T-helper 1 cell (primary cell): ENCODE results near the gene GOLGA6C.
"Not testable (repeated sequence)": the region's sequence is repeated elsewhere in the genome, so short reads cannot be mapped to it uniquely, and the experiment has no call there.

Source experiments
- DNase-seq, 5 donors: peaks; one replicate each; pipeline ENCODE4 v3.0.0-alpha.2; 2012 to 2020
- total RNA-seq, 4 donors: gene quantifications; one replicate each; lab custom pipeline; 2026; lab: John Stamatoyannopoulos, UW

GOLGA6C gene, protein sequence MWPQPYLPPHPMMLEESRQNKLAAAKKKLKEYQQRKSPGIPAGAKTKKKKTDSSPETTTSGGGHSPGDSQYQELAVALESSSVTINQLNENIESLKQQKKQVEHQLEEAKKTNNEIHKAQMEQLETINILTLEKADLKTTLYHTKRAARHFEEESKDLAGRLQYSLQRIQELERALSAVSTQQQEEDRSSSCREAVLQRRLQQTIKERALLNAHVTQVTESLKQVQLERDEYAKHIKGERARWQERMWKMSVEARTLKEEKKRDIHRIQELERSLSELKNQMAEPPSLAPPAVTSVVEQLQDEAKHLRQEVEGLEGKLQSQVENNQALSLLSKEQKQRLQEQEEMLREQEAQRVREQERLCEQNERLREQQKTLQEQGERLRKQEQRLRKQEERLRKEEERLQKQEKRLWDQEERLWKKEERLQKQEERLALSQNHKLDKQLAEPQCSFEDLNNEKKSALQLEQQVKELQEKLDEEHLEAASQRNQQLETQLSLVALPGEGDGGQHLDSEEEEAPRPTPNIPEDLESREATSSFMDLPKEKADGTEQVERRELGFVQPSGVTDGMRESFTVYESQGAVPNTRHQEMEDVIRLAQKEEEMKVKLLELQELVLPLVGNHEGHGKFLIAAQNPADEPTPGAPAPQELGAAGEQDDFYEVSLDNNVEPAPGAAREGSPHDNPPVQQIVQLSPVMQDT
- 0 to 0.12 (median 0) reads per million in 4 donors for total RNA-seq

DNA sequence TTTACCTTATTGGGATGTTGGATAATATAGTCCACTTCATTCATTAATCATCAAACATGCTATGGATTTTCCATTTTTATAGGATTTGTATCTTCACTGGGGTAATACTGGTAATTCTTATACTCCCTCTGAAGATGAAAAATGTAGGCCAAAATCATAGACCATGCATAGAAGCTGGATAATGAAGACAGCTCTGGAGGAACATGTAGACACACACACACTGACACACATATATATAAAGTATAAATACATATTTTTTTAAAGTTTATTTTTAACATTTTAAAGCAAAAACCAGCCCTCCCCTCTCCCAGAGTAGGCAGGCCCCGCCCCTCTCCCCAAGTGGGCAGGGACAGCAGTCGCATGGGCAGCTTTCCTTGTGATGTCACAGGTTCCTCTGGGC, at the start of gene GOLGA6C:
Gene GOLGA6C (plus strand): TSS at position 301 of the 400 bp plus-strand sequence. CDS start 265 bp downstream, outside the sequence.
- not testable (repeated sequence) for DNase-seq

DNA sequence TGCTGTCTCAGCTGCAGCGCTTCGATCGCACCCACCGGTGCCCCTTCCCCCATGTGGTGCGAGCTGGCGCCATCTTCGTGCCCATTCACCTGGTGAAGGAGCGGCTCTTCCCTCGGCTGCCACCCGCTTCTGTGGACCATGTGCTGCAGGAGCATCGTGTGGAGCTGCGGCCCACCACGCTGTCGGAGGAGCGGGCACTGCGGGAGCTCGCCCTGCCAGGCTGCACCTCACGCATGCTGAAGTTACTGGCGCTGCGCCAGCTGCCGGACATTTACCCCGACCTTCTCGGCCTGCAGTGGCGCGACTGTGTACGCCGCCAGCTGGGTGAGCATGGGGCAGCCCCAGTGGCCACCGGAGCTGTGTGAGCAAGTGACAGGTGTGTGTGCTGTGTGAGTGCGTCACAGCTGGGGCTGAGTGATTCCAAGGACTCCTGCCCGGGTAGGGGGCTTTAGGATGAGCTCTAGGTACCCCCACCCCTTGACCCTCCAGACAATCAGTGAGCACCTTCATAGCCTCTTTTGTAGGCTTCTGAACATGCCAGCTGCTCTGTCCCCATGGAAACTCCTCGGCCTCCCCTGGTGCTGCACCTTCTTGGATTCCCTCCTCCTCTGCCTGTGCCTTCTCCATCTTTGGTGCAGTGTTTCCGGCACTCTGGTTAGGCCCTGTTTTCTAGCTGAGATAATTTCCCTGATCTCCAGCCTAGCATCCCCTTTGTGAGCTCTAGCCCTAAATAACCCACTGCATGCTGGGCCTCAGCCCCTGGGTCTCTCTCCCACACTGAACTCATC, 49.4 kb upstream of the GOLGA6C start:
- DNase-seq: no peak

DNA sequence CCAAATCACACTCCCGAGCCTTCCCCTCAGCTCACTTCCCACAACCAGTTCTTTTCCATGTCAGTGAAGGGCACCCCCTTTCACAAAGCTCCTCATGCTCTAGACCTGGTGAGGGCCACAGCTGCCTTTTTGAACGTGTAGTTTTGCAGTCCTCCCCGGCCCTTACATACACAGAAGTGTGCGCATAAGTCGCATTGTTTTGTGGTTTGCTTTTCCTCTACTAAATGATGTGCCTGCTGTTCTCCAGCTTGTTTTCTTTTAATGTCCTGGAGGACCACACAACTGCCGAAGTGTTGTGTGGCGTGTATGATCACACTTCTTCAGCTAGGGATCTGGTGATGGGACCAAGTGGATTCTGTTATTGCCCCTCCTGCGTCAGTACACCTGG, 48.9 kb upstream of the GOLGA6C start:
- DNase-seq: no peak

DNA sequence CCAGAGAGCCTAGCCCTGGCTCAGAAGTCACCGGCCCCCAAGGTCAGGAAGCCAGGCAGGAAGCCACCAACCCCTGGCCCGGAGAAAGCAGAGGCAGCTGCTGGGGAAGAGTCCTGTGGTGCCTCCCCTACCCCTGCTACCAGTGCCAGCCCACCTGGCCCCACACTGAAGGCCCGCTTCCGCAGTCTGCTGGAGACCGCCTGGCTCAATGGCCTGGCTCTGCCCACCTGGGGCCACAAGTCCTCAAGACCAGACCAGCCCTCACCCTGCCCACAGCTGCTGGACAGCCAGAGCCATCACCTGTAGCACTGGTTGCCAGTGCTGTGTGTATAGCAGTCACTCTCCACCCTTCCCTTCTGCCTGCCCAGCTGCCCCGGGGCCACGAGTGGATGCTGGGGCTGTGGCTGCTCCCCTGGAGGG, 47.3 kb upstream of the GOLGA6C start:
- DNase-seq: no peak

DNA sequence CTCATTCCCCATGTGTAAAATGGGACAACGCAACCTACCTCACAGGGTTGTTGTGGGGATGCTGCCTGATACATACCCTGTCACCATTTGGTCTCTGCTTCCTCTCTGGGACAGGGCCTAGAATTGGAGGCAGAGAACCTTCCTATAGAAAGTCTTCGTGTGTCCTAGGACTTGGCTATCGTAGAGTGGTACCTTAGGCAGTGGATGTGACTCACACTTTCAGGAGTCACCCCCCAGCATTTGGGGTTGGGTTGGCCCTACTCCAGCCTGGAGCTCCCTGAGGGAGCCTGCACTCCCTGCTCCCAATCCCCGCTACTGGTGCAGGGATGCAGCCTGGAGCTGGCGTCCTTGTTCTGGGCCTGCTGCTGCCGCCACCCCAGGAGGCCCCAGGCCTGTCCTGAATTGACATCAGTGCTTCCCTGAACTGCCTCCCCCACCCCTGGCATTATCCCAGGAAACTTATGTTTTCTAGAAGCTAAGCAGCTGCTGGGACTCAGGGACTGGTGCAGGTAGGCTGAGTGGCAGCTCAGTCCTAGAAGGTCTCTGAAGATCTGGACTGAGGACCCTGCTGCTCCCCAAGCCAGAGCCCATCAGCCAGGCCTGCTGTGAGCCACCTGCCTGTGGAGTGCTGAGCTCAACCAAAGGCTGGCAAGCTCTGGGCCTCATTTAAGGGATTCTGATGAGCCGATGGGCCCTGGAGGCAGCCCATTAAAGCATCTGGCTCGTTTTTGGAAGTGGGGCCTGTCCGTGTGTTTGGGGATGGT, 46.5 kb upstream of the GOLGA6C start:
- no peak for DNase-seq

DNA sequence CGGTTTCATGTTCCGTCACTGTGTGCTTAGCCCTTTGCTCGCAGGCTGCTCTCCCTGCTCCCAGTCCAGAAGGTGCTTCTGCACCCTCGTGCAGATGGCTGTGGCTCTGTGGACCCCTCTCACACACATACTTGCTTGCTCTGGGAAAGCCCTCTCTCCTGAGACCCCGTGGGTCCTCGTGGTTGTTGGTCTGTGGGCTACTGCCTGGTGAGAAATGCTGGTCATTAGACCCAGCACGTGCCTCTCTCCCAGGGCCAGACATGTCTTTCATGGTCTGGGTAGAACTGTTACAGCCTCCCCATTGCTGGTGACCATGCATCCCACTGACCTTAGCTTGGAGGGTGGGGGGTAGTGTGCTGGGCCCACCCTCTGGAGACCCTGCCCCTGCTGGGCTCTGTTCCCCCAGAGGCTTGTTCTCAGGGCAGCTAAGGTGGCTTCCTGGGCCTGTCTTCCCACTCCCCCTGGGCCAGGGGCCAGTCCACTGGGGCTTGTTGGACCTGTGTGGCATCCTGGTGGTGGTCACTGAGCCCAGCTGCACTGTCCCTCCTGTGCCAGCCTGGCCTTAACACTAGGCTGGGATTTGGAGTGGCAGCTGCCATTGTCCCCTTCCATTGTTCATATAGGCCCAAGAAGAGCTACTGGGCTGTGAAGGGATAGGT, 45.8 kb upstream of the GOLGA6C start:
- DNase-seq: no peak

DNA sequence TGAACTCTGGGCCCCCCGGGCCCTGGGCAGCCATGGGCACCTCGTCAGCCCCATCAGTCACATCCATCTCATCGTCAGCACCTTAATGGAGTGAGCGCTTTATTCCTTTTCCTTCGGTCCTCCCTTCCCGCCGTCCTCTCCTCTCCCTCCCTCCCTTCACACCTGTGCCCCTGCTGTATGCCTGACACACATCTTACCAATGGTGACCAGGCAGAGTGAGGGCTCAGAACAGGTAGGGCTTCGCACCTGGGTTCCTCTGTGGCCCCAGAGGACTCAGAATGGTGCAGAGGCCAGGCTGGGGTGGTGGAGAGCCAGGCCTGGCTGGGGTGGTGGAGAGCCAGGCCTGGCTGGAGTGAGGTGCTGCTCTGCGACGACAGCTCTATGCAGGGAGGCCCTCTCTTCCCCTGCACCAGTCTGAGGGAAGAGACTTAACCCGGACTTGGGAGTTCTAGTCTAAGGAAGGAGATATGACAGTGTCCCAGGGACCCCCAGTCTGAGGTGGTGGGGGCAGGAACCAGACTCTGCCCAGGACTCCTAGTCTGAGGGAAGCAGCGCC, 44.8 kb upstream of the GOLGA6C start:
- DNase-seq: no peak

DNA sequence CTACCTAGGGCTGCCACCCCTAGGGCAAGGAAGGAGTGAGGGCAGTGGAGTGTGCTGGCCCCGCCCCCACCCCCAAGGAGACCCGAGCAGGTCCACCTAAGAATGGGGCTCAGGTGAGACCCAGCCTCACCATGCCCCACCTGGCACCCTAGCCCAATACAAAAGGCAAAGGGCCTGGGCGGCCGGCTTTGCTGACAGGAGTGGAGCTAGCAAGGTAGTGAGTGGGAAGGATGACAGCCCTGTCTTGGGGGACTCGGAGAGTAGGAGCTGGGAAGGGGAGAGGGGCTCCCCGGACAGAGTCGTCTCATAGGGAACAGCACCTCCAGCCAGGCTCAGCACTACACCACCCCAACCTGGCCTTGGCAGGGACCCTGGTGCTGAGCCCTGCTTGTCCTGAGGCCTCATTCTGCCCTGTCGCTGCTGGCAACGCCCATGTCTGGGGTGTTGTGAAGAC, 44.3 kb upstream of the GOLGA6C start:
- no peak for DNase-seq

DNA sequence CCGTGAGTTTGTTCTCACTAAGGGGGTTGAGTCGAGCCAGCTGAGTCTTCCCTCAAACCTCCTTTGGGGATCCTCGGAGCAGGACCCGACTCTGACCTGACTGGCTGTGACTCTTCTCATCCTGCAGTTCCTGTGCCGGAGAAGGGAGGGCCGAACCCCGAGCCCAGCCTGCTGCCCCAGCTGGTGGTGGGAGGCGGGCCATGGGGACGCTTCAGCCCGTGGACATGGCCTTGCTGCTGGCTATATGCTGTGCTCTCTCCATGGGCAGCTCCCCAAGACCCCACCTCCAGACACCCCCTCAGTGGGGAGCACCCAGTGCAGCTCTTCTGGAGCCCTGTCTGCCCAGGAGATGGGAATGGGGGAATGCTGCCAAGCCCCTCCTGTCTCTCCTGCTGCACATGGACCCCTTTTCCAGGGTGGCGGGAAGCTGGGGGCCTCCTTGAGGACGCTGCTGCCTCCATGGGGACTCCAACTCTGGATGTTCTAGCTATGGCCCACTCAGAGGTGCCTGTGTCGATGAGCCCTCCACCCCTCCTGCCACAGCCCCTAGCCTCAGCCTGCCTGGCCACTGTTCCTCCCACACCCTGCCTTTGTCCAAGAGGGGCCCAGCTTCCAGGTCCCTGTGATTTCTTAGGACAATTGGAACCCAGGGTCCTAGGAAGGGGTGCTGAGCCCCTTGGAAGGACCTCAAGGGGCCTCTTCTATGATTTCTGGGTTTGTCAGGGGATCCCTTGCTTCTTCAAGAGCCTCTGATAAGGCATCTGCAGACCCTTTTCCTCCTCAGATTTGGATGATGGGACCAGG, 43.6 kb upstream of the GOLGA6C start:
- no peak for DNase-seq

DNA sequence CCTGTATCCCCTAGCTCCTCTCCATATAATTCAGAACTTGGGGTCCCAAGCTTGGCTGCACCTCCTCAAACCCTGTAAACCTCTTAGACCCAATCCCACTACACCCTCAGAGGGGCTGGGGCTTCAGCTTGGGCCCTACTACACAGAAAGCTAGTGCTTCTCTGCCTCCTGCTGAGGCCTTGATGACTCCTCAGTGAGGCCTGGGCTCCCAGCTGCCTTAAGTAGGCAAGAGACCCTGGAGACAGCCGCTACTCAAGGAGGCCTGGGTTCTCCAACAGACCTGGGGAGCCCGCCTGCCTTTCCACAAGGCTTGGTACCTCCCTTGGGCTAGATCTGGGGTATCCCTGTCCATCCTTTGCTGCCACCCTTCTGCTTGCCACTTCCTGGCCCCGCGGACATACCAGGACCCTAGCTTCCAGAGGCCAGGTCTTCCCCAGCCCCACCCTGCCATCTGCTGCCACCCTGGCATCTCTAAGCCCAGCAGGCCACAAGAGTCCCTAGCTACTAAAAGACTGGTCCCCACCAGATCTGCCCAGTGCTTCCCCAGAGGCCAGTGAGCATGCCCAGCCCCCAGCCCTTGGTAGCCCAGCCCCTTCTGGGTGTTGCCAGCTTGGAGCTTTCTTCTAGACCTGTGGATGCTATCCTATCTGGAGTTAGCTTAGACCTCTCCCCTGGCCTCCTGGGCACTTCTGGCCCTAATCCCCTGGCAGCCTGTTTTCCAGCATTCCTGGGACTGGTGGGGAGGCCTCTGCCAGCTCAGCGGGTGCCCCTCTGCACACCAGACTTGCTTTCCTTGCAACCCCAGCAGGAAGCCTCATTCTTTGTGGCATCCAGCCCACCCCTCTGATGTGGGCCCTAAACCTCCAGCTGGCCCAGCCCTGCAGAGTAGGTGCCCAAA, 42.8 kb upstream of the GOLGA6C start:
- no peak for DNase-seq

DNA sequence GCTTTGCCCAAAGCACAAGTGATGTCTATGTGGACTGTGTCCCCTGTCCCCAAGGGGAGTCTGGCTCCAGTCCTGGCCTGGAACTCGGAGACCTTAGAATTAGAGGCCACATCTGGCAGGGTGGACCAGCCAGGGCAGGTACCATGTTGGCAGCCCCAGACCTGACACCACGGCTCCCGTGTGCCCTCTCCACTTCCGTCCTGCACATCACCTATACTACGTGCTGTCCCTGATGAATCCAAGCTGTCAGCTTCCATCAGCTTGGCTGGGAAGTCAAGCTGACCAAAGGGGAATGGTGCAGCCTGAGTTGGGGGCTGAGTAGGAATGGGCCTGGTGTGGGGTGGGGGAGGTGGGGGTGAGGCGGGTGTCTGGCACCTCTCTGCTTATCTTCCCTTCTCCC, 41.1 kb upstream of the GOLGA6C start:
- no peak for DNase-seq

DNA sequence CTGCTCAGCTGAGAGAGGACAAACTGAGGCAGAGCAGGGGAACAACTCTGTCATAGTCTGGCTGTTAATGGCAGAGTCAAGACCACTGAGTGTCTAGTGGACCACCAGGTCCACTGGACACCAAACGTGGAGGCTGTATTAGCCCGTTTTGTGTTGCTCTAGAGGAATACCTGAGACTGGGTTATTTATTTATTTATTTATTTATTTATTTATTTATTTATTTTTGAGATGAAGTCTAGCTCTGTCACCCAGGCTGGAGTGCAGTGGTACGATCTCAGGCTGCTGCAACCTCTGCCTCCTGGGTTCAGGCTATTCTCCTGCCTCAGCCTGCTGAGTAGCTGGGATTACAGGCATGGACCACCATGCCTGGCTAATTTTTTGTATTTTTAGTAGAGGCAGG, 40.6 kb upstream of the GOLGA6C start:
- not testable (repeated sequence) for DNase-seq

DNA sequence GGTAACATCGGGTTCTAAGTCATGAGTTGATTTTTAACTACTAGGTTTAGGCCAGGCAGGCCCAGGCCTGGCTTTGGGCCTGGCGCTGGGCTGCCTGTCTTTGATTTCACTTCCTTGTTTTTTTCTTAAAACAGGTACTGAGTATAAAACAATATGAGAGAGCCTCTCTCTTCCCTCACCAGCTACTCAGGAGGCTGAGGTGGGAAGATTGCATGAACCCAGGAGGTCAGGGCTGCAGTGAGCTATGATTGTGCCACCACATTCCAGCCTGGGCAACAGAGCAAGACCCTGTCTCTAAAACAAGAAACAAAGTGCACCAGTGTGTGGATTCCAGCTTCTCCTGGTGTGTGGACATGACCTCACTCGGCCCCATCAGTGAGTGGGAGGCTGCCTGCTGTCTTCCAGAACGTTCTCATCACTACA, 38.6 kb upstream of the GOLGA6C start:
- DNase-seq: not testable (repeated sequence)

DNA sequence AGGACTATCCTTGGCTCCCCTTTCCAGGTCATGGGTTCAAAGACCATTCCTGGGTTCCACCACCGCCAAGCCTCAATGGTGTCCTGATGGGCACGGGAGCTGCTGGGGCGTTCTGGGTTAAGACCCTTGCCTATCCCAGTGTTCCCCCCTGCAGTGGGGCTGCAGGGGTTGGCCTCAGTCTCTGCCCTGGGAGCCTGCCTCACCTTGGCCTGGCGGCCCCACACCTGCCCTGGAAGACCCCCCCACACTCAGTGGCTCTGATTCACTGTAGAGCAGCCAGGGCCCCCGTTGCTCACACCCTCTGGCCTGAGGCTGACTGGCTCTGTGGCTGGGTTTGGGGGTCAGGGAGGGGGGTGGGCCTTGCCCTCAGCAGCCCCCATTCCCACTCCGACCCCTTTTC, 34.4 kb upstream of the GOLGA6C start:
- no peak for DNase-seq

DNA sequence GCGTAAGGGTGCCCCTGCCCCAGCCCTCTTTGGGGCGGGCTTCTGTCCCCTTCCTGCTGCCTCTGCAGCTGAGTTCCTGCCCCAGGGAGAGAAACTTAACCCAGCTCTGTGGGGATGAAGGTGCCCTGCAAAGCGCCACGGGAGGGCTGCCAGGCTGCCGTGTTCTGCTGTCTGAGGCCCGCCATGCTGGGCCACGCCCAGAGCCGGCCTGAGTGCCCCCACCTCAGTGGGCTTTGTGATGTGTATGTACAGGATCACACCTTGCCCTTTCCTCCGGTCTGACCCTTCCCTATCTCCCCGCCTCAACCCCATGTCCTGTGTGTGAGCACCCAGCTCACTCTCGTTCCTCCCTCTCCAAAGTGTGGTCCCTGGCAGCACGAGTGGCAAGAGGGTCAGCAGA, 33.9 kb upstream of the GOLGA6C start:
- no peak for DNase-seq

DNA sequence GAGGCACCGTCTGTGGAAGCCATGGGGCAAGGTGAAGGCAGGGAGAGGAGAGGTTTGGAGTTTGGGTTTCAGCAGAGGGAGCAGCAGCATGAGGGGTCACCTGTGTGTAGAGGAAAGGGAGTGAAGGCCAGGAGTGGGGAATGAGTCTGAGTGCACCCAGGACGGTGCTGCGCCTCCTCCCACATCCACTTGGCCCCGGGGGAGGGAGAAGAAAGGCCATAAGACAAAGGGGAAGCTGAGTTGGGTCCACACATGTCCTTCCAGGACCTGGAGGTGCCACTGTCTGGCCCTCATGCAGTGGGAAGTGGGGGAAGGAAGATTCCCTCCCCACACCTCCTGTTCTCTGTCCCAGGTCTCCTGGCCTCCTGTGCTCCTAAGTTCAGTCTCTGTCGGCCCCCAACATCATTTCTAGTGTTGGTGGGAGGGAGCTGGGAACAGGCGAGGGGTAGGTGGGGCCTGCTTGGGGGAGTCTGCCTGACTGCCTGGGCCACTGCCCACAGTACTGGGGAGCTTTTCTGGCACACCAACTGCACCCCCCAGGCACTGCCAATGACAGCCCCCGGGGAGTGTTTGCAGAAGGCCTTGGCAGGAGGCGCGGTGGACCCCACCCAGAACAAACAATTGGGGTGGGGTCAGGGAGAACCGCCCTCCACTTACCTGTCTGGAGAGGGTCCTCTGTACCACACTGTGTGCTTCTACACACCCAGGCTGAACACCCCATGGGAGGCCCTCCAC, 32.9 kb upstream of the GOLGA6C start:
- DNase-seq: not testable (repeated sequence)

DNA sequence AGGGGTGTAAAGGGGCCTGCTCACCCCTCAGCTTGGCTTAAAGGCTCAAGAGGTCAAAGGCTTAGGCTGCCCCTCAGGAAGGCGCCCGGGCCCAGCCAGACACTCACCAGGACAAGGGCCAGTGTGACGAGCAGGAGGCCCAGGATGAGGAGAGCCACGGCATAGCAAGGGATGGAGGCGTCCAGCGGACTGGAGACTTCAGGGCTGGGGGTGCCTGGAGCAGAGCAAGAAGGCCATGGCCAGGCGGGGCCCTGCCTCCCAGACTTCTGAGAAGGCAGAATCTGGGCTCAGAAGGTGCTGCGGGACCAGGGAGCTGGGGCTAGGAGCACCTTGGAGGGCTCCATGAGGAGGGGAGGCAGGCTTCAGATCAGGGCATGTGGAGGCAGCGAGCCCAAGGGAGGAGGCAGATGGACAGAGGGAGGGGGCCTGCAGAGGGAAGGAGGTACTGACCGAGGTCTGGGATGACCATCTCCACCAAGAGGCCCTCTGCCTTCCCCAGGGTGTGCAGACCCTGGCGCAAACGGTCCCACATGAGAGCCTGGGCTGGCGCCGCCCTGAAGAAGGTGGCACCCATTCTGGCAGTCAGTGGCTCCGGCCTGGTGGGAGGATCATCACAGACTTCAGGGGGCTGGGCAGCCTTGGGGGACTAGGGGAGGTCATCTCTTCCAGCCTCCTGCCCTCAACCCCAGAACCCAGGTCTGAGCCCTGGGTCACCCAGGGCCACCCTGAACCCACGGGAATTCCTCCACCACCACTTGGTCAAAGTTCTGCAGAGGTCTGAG, 32.0 kb upstream of the GOLGA6C start:
- no peak for DNase-seq

DNA sequence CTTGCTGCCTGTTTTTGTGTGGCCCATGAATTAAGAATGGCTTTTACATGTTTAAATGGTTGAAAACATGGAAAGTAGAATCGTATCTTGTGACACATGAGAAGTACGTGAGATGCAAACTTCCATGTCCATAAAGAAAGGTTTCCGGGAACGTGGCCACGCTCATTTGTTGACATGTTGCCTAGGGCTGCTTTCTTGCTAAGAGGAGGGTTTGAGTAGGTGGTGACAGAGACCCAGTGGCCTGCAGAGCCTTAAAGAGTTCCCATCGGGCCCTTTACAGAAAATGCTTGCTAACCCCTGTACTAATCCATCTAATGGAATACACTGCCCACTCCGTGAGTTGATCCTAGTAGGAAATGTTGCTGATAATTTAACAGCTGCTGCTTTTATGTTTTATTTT, 31.0 kb upstream of the GOLGA6C start:
- not testable (repeated sequence) for DNase-seq
